Tibial nerve (tissue), 4 donors: ENCODE results near the gene PLCD3. TPM values are rescaled to one million over a fixed set of nuclear protein-coding genes. Genes with fewer than 3 reads are reported as not detected.

Experiments
- DNase-seq, 2 donors: peaks; one replicate each; pipeline ENCODE4 v3.0.0-alpha.2; 2019; ENCODE audit warnings: low spot score in 2 of 2
- H3K27ac ChIP-seq, 4 donors: fragments of 200-600 bp; sonication (generic) in 3 of 4; one replicate each; pipeline ENCODE4 v1.5.1; 2017 to 2019; ENCODE audit warnings: mild to moderate bottlenecking in 1 of 4
- H3K27me3 ChIP-seq, 2 donors: fragments of 200-600 bp; sonication (generic) in 1 of 2; one replicate each; pipeline versions ENCODE4 v1.5.1 to v1.6.0; 2017 to 2019
- H3K36me3 ChIP-seq, 3 donors: fragments of 200-600 bp; sonication (generic); one replicate each; pipeline ENCODE4 v1.5.1; 2018 to 2019
- H3K4me1 ChIP-seq, 4 donors: fragments of 200-600 bp; sonication (generic) in 3 of 4; one replicate each; pipeline ENCODE4 v1.5.1; 2017 to 2019
- H3K4me3 ChIP-seq, 4 donors: fragments of 200-600 bp; sonication (generic) in 3 of 4; one replicate each; pipeline ENCODE4 v1.5.1; 2017 to 2019; ENCODE audit warnings: mild to moderate bottlenecking in 1 of 4, moderate library complexity in 1 of 4
- H3K9me3 ChIP-seq, 4 donors: fragments of 200-600 bp; sonication (generic) in 3 of 4; one replicate each; pipeline ENCODE4 v1.5.1; 2017 to 2019
- EP300 ChIP-seq, 2 donors: sonication (generic); formaldehyde crosslinking; IDR thresholded peaks; one replicate each; pipeline ENCODE4 v1.6.1; 2017; ENCODE audit warnings: antibody characterized with exemption in 2 of 2, mild to moderate bottlenecking in 1 of 2
- POLR2A ChIP-seq, 2 donors: fragments of 450-650 bp; IDR thresholded peaks; one replicate each; pipeline ENCODE4 v1.6.1; 2017; ENCODE audit warnings: antibody characterized with exemption in 2 of 2, mild to moderate bottlenecking in 2 of 2, moderate library complexity in 2 of 2
- WGBS, 2 donors: methylation state at CpG; one replicate each; pipeline ENCODE4 v1.1.5; 2018; 5-methylcytosine and 5-hydroxymethylcytosine counted together
- total RNA-seq, 4 donors: library from RNA; depleted of rRNA; stranded (reverse); fragments of >200 nt; gene quantifications; one replicate each; pipeline ENCODE4 v1.1.0, GENCODE V29; 2016
- TF ChIP-seq, protein P1 (sequence below), 5 experiments: fragments of 200-600 bp in 3 of 5; fragments of 450-650 bp in 2 of 5; sonication (generic) in 3 of 5; IDR thresholded peaks; one replicate each; pipeline ENCODE4 v1.5.1; 2016 to 2019; ENCODE audit warnings: antibody characterized with exemption in 5 of 5, mild to moderate bottlenecking in 3 of 5, moderate library complexity in 2 of 5

The PLCD3 gene
- total RNA-seq, 4 donors from 2014 or later: 45.7 to 103 (median 69.3) TPM

GRCh38 chr17:45156242-45156641, 23.9 kb upstream of the PLCD3 start:
- H3K27me3 ChIP-seq: no peaks in the 10 kb centered on the region
- no peak for DNase-seq
- TF ChIP-seq EP300 (IDR thresholded peaks at IDR 0.05) (no peak), POLR2A (IDR thresholded peaks at IDR 0.05) (no peak)
- TF ChIP-seq, protein P1, sequence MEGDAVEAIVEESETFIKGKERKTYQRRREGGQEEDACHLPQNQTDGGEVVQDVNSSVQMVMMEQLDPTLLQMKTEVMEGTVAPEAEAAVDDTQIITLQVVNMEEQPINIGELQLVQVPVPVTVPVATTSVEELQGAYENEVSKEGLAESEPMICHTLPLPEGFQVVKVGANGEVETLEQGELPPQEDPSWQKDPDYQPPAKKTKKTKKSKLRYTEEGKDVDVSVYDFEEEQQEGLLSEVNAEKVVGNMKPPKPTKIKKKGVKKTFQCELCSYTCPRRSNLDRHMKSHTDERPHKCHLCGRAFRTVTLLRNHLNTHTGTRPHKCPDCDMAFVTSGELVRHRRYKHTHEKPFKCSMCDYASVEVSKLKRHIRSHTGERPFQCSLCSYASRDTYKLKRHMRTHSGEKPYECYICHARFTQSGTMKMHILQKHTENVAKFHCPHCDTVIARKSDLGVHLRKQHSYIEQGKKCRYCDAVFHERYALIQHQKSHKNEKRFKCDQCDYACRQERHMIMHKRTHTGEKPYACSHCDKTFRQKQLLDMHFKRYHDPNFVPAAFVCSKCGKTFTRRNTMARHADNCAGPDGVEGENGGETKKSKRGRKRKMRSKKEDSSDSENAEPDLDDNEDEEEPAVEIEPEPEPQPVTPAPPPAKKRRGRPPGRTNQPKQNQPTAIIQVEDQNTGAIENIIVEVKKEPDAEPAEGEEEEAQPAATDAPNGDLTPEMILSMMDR (IDR thresholded peaks at IDR 0.05): no peak
- peak overlapping the region in 1 of 4 donors; percentile 14 for H3K27ac ChIP-seq
- H3K36me3 ChIP-seq: peaks cover 0 to 4% (median 0%) of the 10 kb centered on the region in 3 donors
- H3K4me1 ChIP-seq: peaks cover 0 to 75% (median 38%) of the 10 kb centered on the region in 4 donors
- H3K4me3 ChIP-seq: no peak overlapping the region
- WGBS, 2 donors: 88 to 91% methylated on average over 3 of the region's 3 CpGs
- H3K9me3 ChIP-seq: no peaks in the 10 kb centered on the region

DNA sequence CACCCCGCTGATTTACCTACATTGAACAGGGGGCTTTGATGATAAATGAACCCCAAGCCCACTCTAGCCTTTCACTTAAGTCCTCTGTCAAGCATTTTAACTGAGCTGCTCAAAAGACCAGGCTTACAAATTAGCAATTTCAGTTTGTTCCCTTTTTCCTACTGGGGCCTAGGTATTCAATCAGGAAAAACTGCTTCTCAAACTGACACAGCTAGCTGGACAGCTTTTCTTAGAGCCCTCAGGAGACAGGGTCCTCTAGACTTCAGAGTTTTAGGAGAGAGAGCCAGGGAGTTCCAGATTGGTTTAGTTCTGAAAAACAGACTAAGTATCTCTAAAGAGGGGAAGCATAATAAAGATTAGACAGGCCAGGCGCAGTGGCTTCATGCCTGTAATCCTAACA, 23.2 kb upstream of the PLCD3 start:
- Histone ChIP-seq H3K27ac (peak overlapping the region in 1 of 4 donors; percentile 22), H3K27me3 (no peaks in the 10 kb centered on the region), H3K4me3 (no peak overlapping the region), H3K4me1 (peaks cover 0 to 83% (median 42%) of the 10 kb centered on the region in 4 donors), H3K9me3 (no peaks in the 10 kb centered on the region), H3K36me3 (peaks cover 0 to 4% (median 0%) of the 10 kb centered on the region in 3 donors)
- TF ChIP-seq EP300 (IDR thresholded peaks at IDR 0.05) (no peak), POLR2A (IDR thresholded peaks at IDR 0.05) (no peak)
- TF ChIP-seq, protein P1 (IDR thresholded peaks at IDR 0.05): no peak
- DNase-seq: no peak
- 96 to 100% methylated on average over 2 of the region's 2 CpGs for WGBS, 2 donors

- 94 to 95% methylated on average over 4 of the region's 4 CpGs for WGBS, 2 donors
- Histone ChIP-seq H3K27ac (no peak overlapping the region), H3K27me3 (no peaks in the 10 kb centered on the region), H3K4me3 (no peak overlapping the region), H3K9me3 (no peaks in the 10 kb centered on the region), H3K4me1 (peaks cover 0 to 82% (median 40%) of the 10 kb centered on the region in 4 donors), H3K36me3 (peaks cover 0 to 4% (median 0%) of the 10 kb centered on the region in 3 donors)
- no peak for TF ChIP-seq POLR2A (IDR thresholded peaks at IDR 0.05)
- TF ChIP-seq EP300 (IDR thresholded peaks at IDR 0.05): no peak
- TF ChIP-seq, protein P1 (IDR thresholded peaks at IDR 0.05): no peak
- no peak for DNase-seq
These were observed 22.7 kb upstream of the PLCD3 start for GRCh38 chr17:45155029-45155428.

GRCh38 chr17:45150911-45151809, 18.8 kb upstream of the PLCD3 start:
- WGBS, 2 donors: 14 to 16% methylated on average over 8 of the region's 8 CpGs
- Histone ChIP-seq H3K4me1 (peaks cover 0 to 53% (median 22%) of the 10 kb centered on the region in 4 donors), H3K36me3 (no peaks in the 10 kb centered on the region), H3K9me3 (no peaks in the 10 kb centered on the region), H3K27me3 (no peaks in the 10 kb centered on the region), H3K27ac (peak overlapping the region; percentile 38 to 99 (median 94)), H3K4me3 (peak overlapping the region; percentile 69 to 85 (median 73))
- DNase-seq: no peak
- TF ChIP-seq POLR2A (IDR thresholded peaks at IDR 0.05) (no peak), EP300 (IDR thresholded peaks at IDR 0.05) (no peak)
- TF ChIP-seq, protein P1 (IDR thresholded peaks at IDR 0.05): no peak
